GM19463 (cell line): ENCODE data around the gene ARPC2.
"Not testable (repeated sequence)": the region's sequence is repeated elsewhere in the genome, so short reads cannot be mapped to it uniquely, and the experiment has no call there.

Source experiments
- ATAC-seq: cut with Tn5 transposase; IDR thresholded peaks from one replicate; pipeline ENCODE4 v1.9.1; 2021; ENCODE audit warnings: mild to moderate bottlenecking, moderate library complexity; ENCODE audit not compliant: unreplicated experiment

Gene ARPC2

GRCh38 chr2:218216674-218217359 is at the start of gene ARPC2:
Gene ARPC2 (plus strand): TSS chr2:218217189. CDS start chr2:218217471, 282 bp downstream.
- ATAC-seq: peak; percentile 66

- no peak for ATAC-seq
These were observed 49.0 kb upstream of the ARPC2 start for GRCh38 chr2:218168016-218168415.

- no peak for ATAC-seq
These were observed 48.1 kb upstream of the ARPC2 start for GRCh38 chr2:218168635-218169462.

GRCh38 chr2:218169757-218170546 is 47.0 kb upstream of the ARPC2 start:
- no peak for ATAC-seq

GRCh38 chr2:218171744-218172143 is 45.2 kb upstream of the ARPC2 start:
- not testable (repeated sequence) for ATAC-seq

- ATAC-seq: no peak
These were observed 44.1 kb upstream of the ARPC2 start for GRCh38 chr2:218172845-218173244.

- no peak for ATAC-seq
These were observed 37.2 kb upstream of the ARPC2 start for GRCh38 chr2:218179782-218180181.

- no peak for ATAC-seq
These were observed 36.4 kb upstream of the ARPC2 start for GRCh38 chr2:218180467-218181114.

- no peak for ATAC-seq
These were observed 32.7 kb upstream of the ARPC2 start for GRCh38 chr2:218184331-218184730.

GRCh38 chr2:218186355-218186766 is 30.6 kb upstream of the ARPC2 start:
- no peak for ATAC-seq

GRCh38 chr2:218186876-218187275 is 30.1 kb upstream of the ARPC2 start:
- no peak for ATAC-seq

GRCh38 chr2:218187296-218188015 is 29.5 kb upstream of the ARPC2 start:
- no peak for ATAC-seq

GRCh38 chr2:218188528-218188927 is 28.5 kb upstream of the ARPC2 start:
- no peak for ATAC-seq

- no peak for ATAC-seq
These were observed 24.0 kb upstream of the ARPC2 start for GRCh38 chr2:218192902-218193430.

GRCh38 chr2:218193701-218194100 is 23.3 kb upstream of the ARPC2 start:
- no peak for ATAC-seq

GRCh38 chr2:218194880-218195279 is 22.1 kb upstream of the ARPC2 start:
- ATAC-seq: no peak

GRCh38 chr2:218196974-218197373 is 20.0 kb upstream of the ARPC2 start:
- ATAC-seq: no peak

GRCh38 chr2:218202266-218202665 is 14.7 kb upstream of the ARPC2 start:
- ATAC-seq: no peak

- no peak for ATAC-seq
These were observed 7.9 kb upstream of the ARPC2 start for GRCh38 chr2:218209078-218209477.

GRCh38 chr2:218214116-218214515 is 2.9 kb upstream of the ARPC2 start:
- ATAC-seq: no peak
